ENCODE measurements around the gene NPFFR1.

NPFFR1 gene

DNA sequence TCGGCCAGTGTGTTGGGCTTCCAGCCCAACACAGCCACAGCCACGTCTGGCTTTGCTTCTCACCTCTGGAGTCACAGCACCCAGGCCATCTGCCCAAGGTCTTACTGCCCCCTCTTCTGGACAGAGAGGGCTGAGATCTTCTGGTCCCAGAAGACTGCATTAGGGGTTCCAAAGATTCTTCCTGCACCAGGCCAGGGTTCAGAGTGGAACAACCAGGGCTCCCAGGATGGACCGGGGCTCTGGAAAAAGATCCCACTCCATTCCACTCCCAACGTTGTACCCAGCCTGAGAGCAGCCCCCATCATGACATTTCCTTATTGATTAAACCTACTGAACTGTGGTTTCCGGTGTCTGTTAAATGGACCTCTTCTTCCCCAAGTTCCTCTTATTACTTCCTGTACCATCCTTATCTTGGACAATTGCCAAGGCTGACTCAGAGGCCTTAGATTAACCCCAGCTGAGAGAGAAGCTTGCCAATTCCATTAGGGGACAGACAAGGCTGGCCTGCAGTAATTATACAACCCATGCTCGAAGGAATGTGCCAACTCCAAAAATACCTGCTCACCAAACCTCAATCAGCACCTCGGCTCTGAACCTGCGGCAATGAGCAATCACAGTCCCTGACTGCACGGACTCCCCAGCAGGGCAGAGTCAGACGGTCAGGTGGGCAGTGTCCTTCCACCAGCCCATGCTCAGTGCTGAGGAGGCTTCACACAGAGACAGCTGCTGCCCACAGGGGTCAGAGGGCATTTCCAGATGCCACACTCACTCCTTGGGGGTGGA, 47.9 kb upstream of the NPFFR1 start (continued):
- TF ChIP-seq HIC1 (tag by site-specific recombination; IDR thresholded peaks at IDR 0.05) (peak; percentile 47; the same call in 1 of the 2 replicates), KLF9 (tag by site-specific recombination; IDR thresholded peaks at IDR 0.05; ENCODE audit: low read depth) (no peak), ZNF184 (tag by site-specific recombination; IDR thresholded peaks at IDR 0.05) (peak; percentile 38; the same call in 1 of the 2 replicates), ZEB2 (tag by site-specific recombination; IDR thresholded peaks at IDR 0.05) (peak; percentile 44; the same call in 1 of the 2 replicates), ZNF157 (tag by site-specific recombination; IDR thresholded peaks at IDR 0.05) (no peak), ZNF433 (tag by site-specific recombination; IDR thresholded peaks at IDR 0.05; ENCODE audit: low read depth) (no peak), ZNF610 (tag by site-specific recombination; IDR thresholded peaks at IDR 0.05; ENCODE audit: borderline replicate concordance) (no peak), ZSCAN30 (tag by site-specific recombination; IDR thresholded peaks at IDR 0.05) (no peak), ZNF18 (tag by site-specific recombination; IDR thresholded peaks at IDR 0.05) (no peak), ZNF248 (tag by site-specific recombination; IDR thresholded peaks at IDR 0.05) (no peak), ZNF274 (IDR thresholded peaks at IDR 0.05; ENCODE audit: low read length) (no peak), ZNF274 (tag by site-specific recombination; IDR thresholded peaks at IDR 0.05; ENCODE audit: borderline replicate concordance) (no peak), ZNF335 (tag by site-specific recombination; conservative IDR thresholded peaks at IDR 0.05) (no peak), ZNF830 (tag by site-specific recombination; IDR thresholded peaks at IDR 0.05; ENCODE audit: low read depth) (no peak), ZNF785 (tag by site-specific recombination; IDR thresholded peaks at IDR 0.05) (no peak), ZNF488 (tag by site-specific recombination; IDR thresholded peaks at IDR 0.05) (no peak), ZNF660 (tag by site-specific recombination; IDR thresholded peaks at IDR 0.05) (peak; percentile 91; the same call in 1 of the 2 replicates), TRIM28 (IDR thresholded peaks at IDR 0.05; ENCODE audit: borderline replicate concordance, low read length) (no peak), ZNF416 (tag by site-specific recombination; IDR thresholded peaks at IDR 0.05) (no peak), ZNF514 (tag by site-specific recombination; IDR thresholded peaks at IDR 0.05) (no peak), ZBTB8A (tag by site-specific recombination; IDR thresholded peaks at IDR 0.05) (no peak)
- TF ChIP-seq, protein P1, sequence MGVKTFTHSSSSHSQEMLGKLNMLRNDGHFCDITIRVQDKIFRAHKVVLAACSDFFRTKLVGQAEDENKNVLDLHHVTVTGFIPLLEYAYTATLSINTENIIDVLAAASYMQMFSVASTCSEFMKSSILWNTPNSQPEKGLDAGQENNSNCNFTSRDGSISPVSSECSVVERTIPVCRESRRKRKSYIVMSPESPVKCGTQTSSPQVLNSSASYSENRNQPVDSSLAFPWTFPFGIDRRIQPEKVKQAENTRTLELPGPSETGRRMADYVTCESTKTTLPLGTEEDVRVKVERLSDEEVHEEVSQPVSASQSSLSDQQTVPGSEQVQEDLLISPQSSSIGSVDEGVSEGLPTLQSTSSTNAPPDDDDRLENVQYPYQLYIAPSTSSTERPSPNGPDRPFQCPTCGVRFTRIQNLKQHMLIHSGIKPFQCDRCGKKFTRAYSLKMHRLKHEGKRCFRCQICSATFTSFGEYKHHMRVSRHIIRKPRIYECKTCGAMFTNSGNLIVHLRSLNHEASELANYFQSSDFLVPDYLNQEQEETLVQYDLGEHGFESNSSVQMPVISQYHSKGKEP (tag by site-specific recombination; IDR thresholded peaks at IDR 0.05), result no peak; the same call in 1 of the 2 replicates
- TF ChIP-seq, protein P2, sequence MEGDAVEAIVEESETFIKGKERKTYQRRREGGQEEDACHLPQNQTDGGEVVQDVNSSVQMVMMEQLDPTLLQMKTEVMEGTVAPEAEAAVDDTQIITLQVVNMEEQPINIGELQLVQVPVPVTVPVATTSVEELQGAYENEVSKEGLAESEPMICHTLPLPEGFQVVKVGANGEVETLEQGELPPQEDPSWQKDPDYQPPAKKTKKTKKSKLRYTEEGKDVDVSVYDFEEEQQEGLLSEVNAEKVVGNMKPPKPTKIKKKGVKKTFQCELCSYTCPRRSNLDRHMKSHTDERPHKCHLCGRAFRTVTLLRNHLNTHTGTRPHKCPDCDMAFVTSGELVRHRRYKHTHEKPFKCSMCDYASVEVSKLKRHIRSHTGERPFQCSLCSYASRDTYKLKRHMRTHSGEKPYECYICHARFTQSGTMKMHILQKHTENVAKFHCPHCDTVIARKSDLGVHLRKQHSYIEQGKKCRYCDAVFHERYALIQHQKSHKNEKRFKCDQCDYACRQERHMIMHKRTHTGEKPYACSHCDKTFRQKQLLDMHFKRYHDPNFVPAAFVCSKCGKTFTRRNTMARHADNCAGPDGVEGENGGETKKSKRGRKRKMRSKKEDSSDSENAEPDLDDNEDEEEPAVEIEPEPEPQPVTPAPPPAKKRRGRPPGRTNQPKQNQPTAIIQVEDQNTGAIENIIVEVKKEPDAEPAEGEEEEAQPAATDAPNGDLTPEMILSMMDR (tag by site-specific recombination; IDR thresholded peaks at IDR 0.05), result no peak
- TF ChIP-seq, protein P3, sequence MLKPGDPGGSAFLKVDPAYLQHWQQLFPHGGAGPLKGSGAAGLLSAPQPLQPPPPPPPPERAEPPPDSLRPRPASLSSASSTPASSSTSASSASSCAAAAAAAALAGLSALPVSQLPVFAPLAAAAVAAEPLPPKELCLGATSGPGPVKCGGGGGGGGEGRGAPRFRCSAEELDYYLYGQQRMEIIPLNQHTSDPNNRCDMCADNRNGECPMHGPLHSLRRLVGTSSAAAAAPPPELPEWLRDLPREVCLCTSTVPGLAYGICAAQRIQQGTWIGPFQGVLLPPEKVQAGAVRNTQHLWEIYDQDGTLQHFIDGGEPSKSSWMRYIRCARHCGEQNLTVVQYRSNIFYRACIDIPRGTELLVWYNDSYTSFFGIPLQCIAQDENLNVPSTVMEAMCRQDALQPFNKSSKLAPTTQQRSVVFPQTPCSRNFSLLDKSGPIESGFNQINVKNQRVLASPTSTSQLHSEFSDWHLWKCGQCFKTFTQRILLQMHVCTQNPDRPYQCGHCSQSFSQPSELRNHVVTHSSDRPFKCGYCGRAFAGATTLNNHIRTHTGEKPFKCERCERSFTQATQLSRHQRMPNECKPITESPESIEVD (tag by site-specific recombination; IDR thresholded peaks at IDR 0.05), result no peak
- TF ChIP-seq, protein P4, sequence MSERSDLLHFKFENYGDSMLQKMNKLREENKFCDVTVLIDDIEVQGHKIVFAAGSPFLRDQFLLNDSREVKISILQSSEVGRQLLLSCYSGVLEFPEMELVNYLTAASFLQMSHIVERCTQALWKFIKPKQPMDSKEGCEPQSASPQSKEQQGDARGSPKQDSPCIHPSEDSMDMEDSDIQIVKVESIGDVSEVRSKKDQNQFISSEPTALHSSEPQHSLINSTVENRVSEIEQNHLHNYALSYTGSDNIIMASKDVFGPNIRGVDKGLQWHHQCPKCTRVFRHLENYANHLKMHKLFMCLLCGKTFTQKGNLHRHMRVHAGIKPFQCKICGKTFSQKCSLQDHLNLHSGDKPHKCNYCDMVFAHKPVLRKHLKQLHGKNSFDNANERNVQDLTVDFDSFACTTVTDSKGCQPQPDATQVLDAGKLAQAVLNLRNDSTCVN (tag by site-specific recombination; optimal IDR thresholded peaks at IDR 0.05), result no peak
- TF ChIP-seq, protein P5, sequence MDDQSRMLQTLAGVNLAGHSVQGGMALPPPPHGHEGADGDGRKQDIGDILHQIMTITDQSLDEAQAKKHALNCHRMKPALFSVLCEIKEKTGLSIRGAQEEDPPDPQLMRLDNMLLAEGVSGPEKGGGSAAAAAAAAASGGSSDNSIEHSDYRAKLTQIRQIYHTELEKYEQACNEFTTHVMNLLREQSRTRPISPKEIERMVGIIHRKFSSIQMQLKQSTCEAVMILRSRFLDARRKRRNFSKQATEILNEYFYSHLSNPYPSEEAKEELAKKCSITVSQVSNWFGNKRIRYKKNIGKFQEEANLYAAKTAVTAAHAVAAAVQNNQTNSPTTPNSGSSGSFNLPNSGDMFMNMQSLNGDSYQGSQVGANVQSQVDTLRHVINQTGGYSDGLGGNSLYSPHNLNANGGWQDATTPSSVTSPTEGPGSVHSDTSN (CRISPR knock-in tag; IDR thresholded peaks at IDR 0.05), result no peak

Measured in HEK293 (cell line).